ENCODE results near the gene ZNF181. TPM values are rescaled to one million over a fixed set of nuclear protein-coding genes. Genes with fewer than 3 reads are reported as not detected.

ZNF181 gene
- total and polyA plus RNA-seq, 2 experiments from 2014 or later: 7.4 to 18.9 TPM

- Histone ChIP-seq H3K9me2 (ENCODE audit: insufficient read depth) (no peaks in the 10 kb centered on the region), H3K79me2 (replicated peaks; ENCODE audit: insufficient read depth) (no peaks in the 10 kb centered on the region), H3K4me3 (no peak overlapping the region), H3K27me3 (ENCODE audit: insufficient read depth) (no peaks in the 10 kb centered on the region), H2AFZ (no peak overlapping the region), H4K20me1 (replicated peaks; ENCODE audit: insufficient read depth) (no peaks in the 10 kb centered on the region), H3K36me3 (ENCODE audit: insufficient read depth) (peaks cover 7% of the 10 kb centered on the region; the same call in 1 of the 2 replicates), H3F3A (replicated peaks; ENCODE audit: low read depth) (no peaks in the 10 kb centered on the region), H3K27ac (ENCODE audit: low read depth) (no peak overlapping the region), H3K4me2 (no peak overlapping the region), H3K4me1 (ENCODE audit: insufficient read depth) (no peaks in the 10 kb centered on the region)
- H3K4me1 Mint-ChIP-seq: peaks cover 4% of the 10 kb centered on the region; the same call in 2 of the 3 replicates
- no peak for DNase-seq (ENCODE audit: low spot score)
- peaks cover 71% of the 10 kb centered on the region for H3K9me3 Mint-ChIP-seq
- peaks cover 21% of the 10 kb centered on the region for H3K36me3 Mint-ChIP-seq (ENCODE audit: low read depth)
- no peak for ATAC-seq
- H3K4me3 Mint-ChIP-seq: no peak overlapping the region
- peaks cover 11% of the 10 kb centered on the region for H3K27me3 Mint-ChIP-seq (ENCODE audit: insufficient read depth, low read depth, poor library complexity)
- H3K27ac Mint-ChIP-seq: no peak overlapping the region
- TF ChIP-seq CTCF (conservative IDR thresholded peaks at IDR 0.05; ENCODE audit: low read depth in 2 of 2) (no peak), ETS1 (IDR thresholded peaks at IDR 0.05) (no peak), ZNF462 (CRISPR knock-in tag; IDR thresholded peaks at IDR 0.05) (no peak), CREB1 (CRISPR knock-in tag; IDR thresholded peaks at IDR 0.05; ENCODE audit: low read depth) (no peak), REST (IDR thresholded peaks at IDR 0.05; ENCODE audit: unreplicated experiment) (no peak), ZNF331 (CRISPR knock-in tag; IDR thresholded peaks at IDR 0.05; ENCODE audit: low read depth) (no peak), POLR2AphosphoS5 (IDR thresholded peaks at IDR 0.05; ENCODE audit: low read depth) (no peak), STAT1 (IDR thresholded peaks at IDR 0.05; ENCODE audit: unreplicated experiment) (no peak), ZNF114 (CRISPR knock-in tag; IDR thresholded peaks at IDR 0.05) (no peak), JUNB (IDR thresholded peaks at IDR 0.05; ENCODE audit: unreplicated experiment) (no peak), EZH2 (IDR thresholded peaks at IDR 0.05; ENCODE audit: low read depth, unreplicated experiment) (no peak)
These were observed 18.7 kb upstream of the ZNF181 start for GRCh38 chr19:34715357-34715756.
